ENCODE measurements around the gene CPEB4. TPM values are rescaled to one million over a fixed set of nuclear protein-coding genes. Genes with fewer than 3 reads are reported as not detected.

The CPEB4 gene
- total and polyA plus RNA-seq, 10 donors = 2.3 to 107 (median 81.0) TPM

GRCh38 chr5:173848986-173849596 is 39.1 kb upstream of the CPEB4 start:
- Histone ChIP-seq H3K27ac (no peak overlapping the region), H3K4me3 (no peak overlapping the region), H3K9me3 (peaks cover 0 to 19% (median 14%) of the 10 kb centered on the region in 8 donors), H3K4me1 (peaks cover 0 to 12% (median 0%) of the 10 kb centered on the region in 6 donors), H3K36me3 (no peaks in the 10 kb centered on the region), H3K27me3 (replicated peaks in 1 of 7) (peaks cover 0 to 3% (median 0%) of the 10 kb centered on the region in 7 donors)
- no peak for DNase-seq
- 41 to 93% (median 84%) methylated on average over 2 of the region's 2 CpGs for WGBS, 5 donors
- TF ChIP-seq CTCF (IDR thresholded peaks at IDR 0.05 in 8 of 11, conservative IDR thresholded peaks at IDR 0.05 in 3 of 11) = no peak
- no peak for TF ChIP-seq POLR2A (IDR thresholded peaks at IDR 0.05)
- no peak for TF ChIP-seq POLR2AphosphoS5 (IDR thresholded peaks at IDR 0.05)
- intact Hi-C loops (cut with DNase I; ENCODE audit: low total_unique reads) = no loop called here

- Histone ChIP-seq H3K27ac (no peak overlapping the region), H3K9me3 (peaks cover 0 to 19% (median 14%) of the 10 kb centered on the region in 8 donors), H3K4me3 (no peak overlapping the region), H3K36me3 (no peaks in the 10 kb centered on the region), H3K4me1 (peaks cover 0 to 12% (median 0%) of the 10 kb centered on the region in 6 donors), H3K27me3 (replicated peaks in 1 of 7) (peaks cover 0 to 3% (median 0%) of the 10 kb centered on the region in 7 donors)
- intact Hi-C loops (cut with DNase I; ENCODE audit: low total_unique reads) = no loop called here
- no peak for TF ChIP-seq POLR2AphosphoS5 (IDR thresholded peaks at IDR 0.05)
- no peak for TF ChIP-seq CTCF (IDR thresholded peaks at IDR 0.05 in 8 of 11, conservative IDR thresholded peaks at IDR 0.05 in 3 of 11)
- no peak for TF ChIP-seq POLR2A (IDR thresholded peaks at IDR 0.05)
- DNase-seq = no peak
- WGBS, 5 donors = 86 to 97% (median 94%) methylated on average over 4 of the region's 4 CpGs
Measured at GRCh38 chr5:173849908-173850307, 38.2 kb upstream of the CPEB4 start.

- WGBS, 5 donors = 38 to 58% (median 38%) methylated on average over 6 of the region's 6 CpGs
- intact Hi-C loops (cut with DNase I; ENCODE audit: low total_unique reads) = no loop called here
- H3K27me3 ChIP-seq (replicated peaks in 1 of 7) = peaks cover 0 to 3% (median 0%) of the 10 kb centered on the region in 7 donors
- H3K4me3 ChIP-seq = no peak overlapping the region
- H3K9me3 ChIP-seq = peaks cover 0 to 19% (median 14%) of the 10 kb centered on the region in 8 donors
- no peak overlapping the region for H3K27ac ChIP-seq
- H3K36me3 ChIP-seq = no peaks in the 10 kb centered on the region
- TF ChIP-seq POLR2A (IDR thresholded peaks at IDR 0.05) = no peak
- TF ChIP-seq CTCF (IDR thresholded peaks at IDR 0.05 in 8 of 11, conservative IDR thresholded peaks at IDR 0.05 in 3 of 11) = no peak
- TF ChIP-seq POLR2AphosphoS5 (IDR thresholded peaks at IDR 0.05) = no peak
- peaks cover 0 to 12% (median 0%) of the 10 kb centered on the region in 6 donors for H3K4me1 ChIP-seq
- DNase-seq = no peak
Measured at GRCh38 chr5:173850659-173851058, 37.5 kb upstream of the CPEB4 start.

DNA sequence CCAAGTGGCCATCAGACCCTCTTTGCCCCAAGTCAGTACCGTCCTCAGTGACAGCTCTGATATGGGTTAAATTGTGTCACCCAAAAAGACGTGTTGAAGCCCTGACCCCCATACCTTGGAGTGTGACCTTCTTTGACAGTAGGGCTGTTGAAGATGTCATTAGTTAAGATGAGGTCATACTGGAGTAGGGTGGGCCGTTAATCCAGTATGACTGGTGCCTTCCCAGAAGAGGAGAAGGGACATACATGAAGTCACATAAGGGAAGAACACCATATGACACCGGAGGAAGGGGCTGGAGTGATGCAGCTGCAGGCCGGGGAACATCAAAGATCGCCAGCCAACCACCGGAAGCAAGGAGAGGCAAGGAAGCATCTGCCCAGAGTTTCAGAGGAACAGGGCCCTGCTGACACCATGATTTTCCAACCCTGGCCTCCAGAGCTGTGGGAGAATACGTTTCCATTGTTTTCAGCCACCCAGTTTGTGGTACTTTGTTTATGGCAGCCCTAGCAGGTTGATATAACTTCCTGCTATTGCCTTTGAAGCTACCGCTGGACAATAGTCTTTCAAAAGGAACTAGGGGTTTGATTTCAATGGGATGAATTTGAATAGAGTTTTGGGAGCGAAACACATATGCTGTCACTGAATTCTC is 36.4 kb upstream of the CPEB4 start:
- H3K36me3 ChIP-seq = no peaks in the 10 kb centered on the region
- no peak for DNase-seq

More for the DNA sequence above, 36.4 kb upstream of the CPEB4 start:
- intact Hi-C loops (cut with DNase I; ENCODE audit: low total_unique reads) = no loop called here
- Histone ChIP-seq H3K9me3 (peaks cover 0 to 19% (median 14%) of the 10 kb centered on the region in 8 donors), H3K27me3 (replicated peaks in 1 of 7) (peaks cover 0 to 3% (median 0%) of the 10 kb centered on the region in 7 donors), H3K27ac (no peak overlapping the region), H3K4me3 (no peak overlapping the region), H3K4me1 (peaks cover 0 to 12% (median 0%) of the 10 kb centered on the region in 6 donors)
- 69 to 74% (median 70%) methylated on average over 10 of the region's 10 CpGs for WGBS, 5 donors
- TF ChIP-seq POLR2AphosphoS5 (IDR thresholded peaks at IDR 0.05) (no peak), CTCF (IDR thresholded peaks at IDR 0.05 in 8 of 11, conservative IDR thresholded peaks at IDR 0.05 in 3 of 11) (no peak), POLR2A (IDR thresholded peaks at IDR 0.05) (no peak)
